HepG2 (cell line): ENCODE measurements around the gene IER2. TPM values are rescaled to one million over a fixed set of nuclear protein-coding genes. Genes with fewer than 3 reads are reported as not detected.

Source experiments
- ARHGAP35 ChIP-seq: sonication (generic); formaldehyde crosslinking; IDR thresholded peaks from 2 replicates; pipeline ENCODE4 v1.9.0; 2022; ENCODE audit warnings: mild to moderate bottlenecking, inconsistent platforms, moderate library complexity, missing genetic modification reagents, borderline replicate concordance
- ATF7-NPFF ChIP-seq: sonication (generic); formaldehyde crosslinking; IDR thresholded peaks from 2 replicates; pipeline ENCODE4 v1.8.1; 2023; ENCODE audit warnings: mild to moderate bottlenecking, low read depth, missing genetic modification reagents, moderate library complexity
- HHEX ChIP-seq: IDR thresholded peaks from 2 replicates; pipeline ENCODE4 v1.6.1; 2016; ENCODE audit warnings: control low read depth
- HMG20B ChIP-seq: conservative IDR thresholded peaks from 2 replicates; pipeline ENCODE4 v1.6.1; 2016; ENCODE audit warnings: missing genetic modification reagents, missing compliant biosample characterization
- MED8 ChIP-seq: sonication (generic); formaldehyde crosslinking; IDR thresholded peaks from 2 replicates; pipeline ENCODE4 v1.8.1; 2023; ENCODE audit warnings: mild to moderate bottlenecking, missing genetic modification reagents; ENCODE audit not compliant: insufficient replicate concordance
- PHF21A ChIP-seq: sonication (generic); formaldehyde crosslinking; IDR thresholded peaks from 2 replicates; pipeline ENCODE4 v1.5.0; 2020; ENCODE audit warnings: mild to moderate bottlenecking, missing genetic modification reagents
- RCOR2 ChIP-seq: IDR thresholded peaks from 2 replicates; pipeline ENCODE4 v1.6.1; 2016; ENCODE audit warnings: missing biosample characterization, missing genetic modification reagents
- RXRA ChIP-seq: sonication (generic); formaldehyde crosslinking; IDR thresholded peaks from 2 replicates; pipeline ENCODE4 v1.5.1; 2020; ENCODE audit warnings: missing genetic modification reagents
- TBX2 ChIP-seq: sonication (generic); formaldehyde crosslinking; IDR thresholded peaks from 2 replicates; pipeline ENCODE4 v1.5.0; 2020; ENCODE audit warnings: missing genetic modification reagents, mild to moderate bottlenecking, borderline replicate concordance
- ZFAT ChIP-seq: sonication (generic); formaldehyde crosslinking; conservative IDR thresholded peaks from 2 replicates; pipeline ENCODE4 v1.8.1; 2023; ENCODE audit warnings: missing genetic modification reagents, inconsistent platforms
- ZNF101 ChIP-seq: sonication (generic); formaldehyde crosslinking; IDR thresholded peaks from 2 replicates; pipeline ENCODE4 v1.4.0; 2020; ENCODE audit warnings: mild to moderate bottlenecking, low read depth, missing genetic modification reagents, borderline replicate concordance
- ZNF180 ChIP-seq: sonication (generic); formaldehyde crosslinking; IDR thresholded peaks from 2 replicates; pipeline ENCODE4 v1.4.0; 2020; ENCODE audit warnings: low read depth, missing genetic modification reagents, borderline replicate concordance
- ZNF572 ChIP-seq: sonication (generic); formaldehyde crosslinking; IDR thresholded peaks from 2 replicates; pipeline ENCODE4 v1.5.1; 2020; ENCODE audit warnings: mild to moderate bottlenecking, missing genetic modification reagents
- ZSCAN25 ChIP-seq: sonication (generic); formaldehyde crosslinking; IDR thresholded peaks from 2 replicates; pipeline ENCODE4 v1.8.0; 2022; ENCODE audit warnings: mild to moderate bottlenecking, missing genetic modification reagents
- ZSCAN30 ChIP-seq: sonication (generic); formaldehyde crosslinking; IDR thresholded peaks from 2 replicates; pipeline ENCODE4 v1.5.0; 2020; ENCODE audit warnings: mild to moderate bottlenecking, missing genetic modification reagents
- polyA plus RNA-seq, 8 experiments: library from polyadenylated mRNA; depleted of rRNA in 3 of 8; stranded (reverse) in 7 of 8; unstranded in 1 of 8; fragments of >200 nt; fragmentation: Illumina TruSeq in 4 of 8; extraction: Trizol in 4 of 8; gene quantifications; 2 replicates each; pipeline versions ENCODE4 v1.2.1 to v1.2.3, GENCODE V29; 2011 to 2016; ENCODE audit warnings: low read depth in 4 of 8, missing spikeins in 1 of 8, mixed read lengths in 1 of 8; ENCODE audit not compliant: insufficient read depth in 1 of 8
- total RNA-seq, 5 experiments: library from RNA; depleted of rRNA; stranded (reverse); fragments of >200 nt; fragmentation: Illumina TruSeq; extraction: Trizol; gene quantifications; 2 replicates each; pipeline ENCODE4 v1.2.3, GENCODE V29; 2016; ENCODE audit warnings: low read depth in 1 of 5
- TF ChIP-seq, protein P1 (sequence below): IDR thresholded peaks from 2 replicates; pipeline ENCODE4 v1.6.1; 2012; ENCODE audit warnings: low read depth, low read length, improper control_type of control experiment
- TF ChIP-seq, protein P2 (sequence below): IDR thresholded peaks from 2 replicates; pipeline ENCODE4 v1.6.1; 2016
- TF ChIP-seq, protein P3 (sequence below): sonication (generic); formaldehyde crosslinking; IDR thresholded peaks from 2 replicates; pipeline ENCODE4 v1.4.0; 2020; ENCODE audit warnings: missing genetic modification reagents, borderline replicate concordance
- TF ChIP-seq, protein P4 (sequence below): sonication (generic); formaldehyde crosslinking; IDR thresholded peaks from 2 replicates; pipeline ENCODE4 v1.5.0; 2020; ENCODE audit warnings: missing genetic modification reagents, mild to moderate bottlenecking, borderline replicate concordance
- TF ChIP-seq, protein P5 (sequence below): conservative IDR thresholded peaks from 2 replicates; pipeline ENCODE4 v1.6.1; 2018; ENCODE audit warnings: missing genetic modification reagents
- TF ChIP-seq, protein P6 (sequence below): sonication (generic); formaldehyde crosslinking; conservative IDR thresholded peaks from 2 replicates; pipeline ENCODE4 v1.8.0; 2022; ENCODE audit warnings: mild to moderate bottlenecking, moderate library complexity, missing genetic modification reagents

Gene IER2
- total and polyA plus RNA-seq, 2 of the 13 experiments (the other 11 are each of a cell fraction or from before 2014, with no cell fraction given), result 10.1 to 14.3 TPM

DNA sequence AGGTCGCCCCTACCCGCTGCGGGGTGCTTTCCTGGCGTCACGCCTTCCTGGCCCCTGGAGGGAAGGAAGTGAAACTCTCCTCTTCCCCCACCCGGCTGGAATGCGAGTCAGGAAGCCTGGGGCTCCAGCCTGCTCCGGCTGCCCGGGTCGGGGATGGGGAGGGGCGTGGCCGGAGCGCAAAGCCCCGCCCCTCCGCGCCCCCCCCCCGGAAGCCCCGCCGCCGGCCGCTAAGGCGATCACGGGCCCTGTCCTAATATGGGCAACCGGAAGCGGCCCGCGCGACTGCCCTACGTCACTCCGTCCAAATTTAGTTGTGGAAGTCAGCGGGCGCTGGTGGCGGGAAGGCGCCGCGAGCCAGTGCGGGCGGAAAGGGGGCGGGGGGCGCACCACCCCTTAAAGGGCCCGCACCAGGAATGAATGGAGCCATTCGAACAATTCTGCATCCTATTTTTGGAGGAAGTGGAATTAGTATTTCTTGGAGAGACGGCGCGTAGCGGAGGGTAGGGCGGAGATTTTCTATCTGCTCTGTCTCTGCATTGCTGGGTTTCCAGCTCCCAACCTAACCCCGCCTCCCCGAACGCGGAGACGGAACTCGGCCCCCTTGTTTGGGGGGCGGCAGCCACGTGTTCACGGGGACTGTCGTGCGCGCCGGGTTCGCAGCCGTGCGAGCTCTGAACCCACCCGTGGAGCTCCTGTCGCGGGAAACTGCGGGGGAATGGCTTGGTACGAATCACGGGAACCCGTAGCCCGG, 1.6 kb downstream of the IER2 start (continued):
- TF ChIP-seq, protein P1, sequence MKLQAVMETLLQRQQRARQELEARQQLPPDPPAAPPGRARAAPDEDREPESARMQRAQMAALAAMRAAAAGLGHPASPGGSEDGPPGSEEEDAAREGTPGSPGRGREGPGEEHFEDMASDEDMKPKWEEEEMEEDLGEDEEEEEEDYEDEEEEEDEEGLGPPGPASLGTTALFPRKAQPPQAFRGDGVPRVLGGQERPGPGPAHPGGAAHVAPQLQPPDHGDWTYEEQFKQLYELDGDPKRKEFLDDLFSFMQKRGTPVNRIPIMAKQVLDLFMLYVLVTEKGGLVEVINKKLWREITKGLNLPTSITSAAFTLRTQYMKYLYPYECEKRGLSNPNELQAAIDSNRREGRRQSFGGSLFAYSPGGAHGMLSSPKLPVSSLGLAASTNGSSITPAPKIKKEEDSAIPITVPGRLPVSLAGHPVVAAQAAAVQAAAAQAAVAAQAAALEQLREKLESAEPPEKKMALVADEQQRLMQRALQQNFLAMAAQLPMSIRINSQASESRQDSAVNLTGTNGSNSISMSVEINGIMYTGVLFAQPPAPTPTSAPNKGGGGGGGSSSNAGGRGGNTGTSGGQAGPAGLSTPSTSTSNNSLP, result no peak
- TF ChIP-seq ZFAT (CRISPR knock-in tag), result no peak
- TF ChIP-seq, protein P2, sequence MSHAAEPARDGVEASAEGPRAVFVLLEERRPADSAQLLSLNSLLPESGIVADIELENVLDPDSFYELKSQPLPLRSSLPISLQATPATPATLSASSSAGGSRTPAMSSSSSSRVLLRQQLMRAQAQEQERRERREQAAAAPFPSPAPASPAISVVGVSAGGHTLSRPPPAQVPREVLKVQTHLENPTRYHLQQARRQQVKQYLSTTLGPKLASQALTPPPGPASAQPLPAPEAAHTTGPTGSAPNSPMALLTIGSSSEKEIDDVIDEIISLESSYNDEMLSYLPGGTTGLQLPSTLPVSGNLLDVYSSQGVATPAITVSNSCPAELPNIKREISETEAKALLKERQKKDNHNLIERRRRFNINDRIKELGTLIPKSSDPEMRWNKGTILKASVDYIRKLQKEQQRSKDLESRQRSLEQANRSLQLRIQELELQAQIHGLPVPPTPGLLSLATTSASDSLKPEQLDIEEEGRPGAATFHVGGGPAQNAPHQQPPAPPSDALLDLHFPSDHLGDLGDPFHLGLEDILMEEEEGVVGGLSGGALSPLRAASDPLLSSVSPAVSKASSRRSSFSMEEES (CRISPR knock-in tag), result peak; percentile 66
- TF ChIP-seq, protein P3, sequence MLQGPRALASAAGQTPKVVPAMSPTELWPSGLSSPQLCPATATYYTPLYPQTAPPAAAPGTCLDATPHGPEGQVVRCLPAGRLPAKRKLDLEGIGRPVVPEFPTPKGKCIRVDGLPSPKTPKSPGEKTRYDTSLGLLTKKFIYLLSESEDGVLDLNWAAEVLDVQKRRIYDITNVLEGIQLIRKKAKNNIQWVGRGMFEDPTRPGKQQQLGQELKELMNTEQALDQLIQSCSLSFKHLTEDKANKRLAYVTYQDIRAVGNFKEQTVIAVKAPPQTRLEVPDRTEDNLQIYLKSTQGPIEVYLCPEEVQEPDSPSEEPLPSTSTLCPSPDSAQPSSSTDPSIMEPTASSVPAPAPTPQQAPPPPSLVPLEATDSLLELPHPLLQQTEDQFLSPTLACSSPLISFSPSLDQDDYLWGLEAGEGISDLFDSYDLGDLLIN, result no peak
- no peak for TF ChIP-seq ZNF101 (CRISPR knock-in tag)
- no peak for TF ChIP-seq RXRA (CRISPR knock-in tag)
- no peak for TF ChIP-seq PHF21A
- TF ChIP-seq, protein P4, sequence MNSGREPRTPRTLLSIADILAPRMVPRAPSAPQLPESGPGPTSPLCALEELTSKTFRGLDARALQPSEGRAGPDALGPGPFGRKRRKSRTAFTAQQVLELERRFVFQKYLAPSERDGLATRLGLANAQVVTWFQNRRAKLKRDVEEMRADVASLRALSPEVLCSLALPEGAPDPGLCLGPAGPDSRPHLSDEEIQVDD (CRISPR knock-in tag), result peak; percentile 75; the same call in 1 of the 2 replicates
- TF ChIP-seq MED8 (CRISPR knock-in tag), result peak; percentile 52
- TF ChIP-seq ZNF572 (CRISPR knock-in tag), result 0 out of 2 replicates have a peak, but pooled peaks have one; percentile 54
- no peak for TF ChIP-seq ARHGAP35 (CRISPR knock-in tag)
- 0 out of 2 replicates have a peak, but pooled peaks have one; percentile 23 for TF ChIP-seq HMG20B (CRISPR knock-in tag)
- TF ChIP-seq ZSCAN30 (CRISPR knock-in tag), result no peak
- no peak for TF ChIP-seq ZNF180 (CRISPR knock-in tag)
- TF ChIP-seq HHEX (CRISPR knock-in tag), result no peak
- TF ChIP-seq, protein P5, sequence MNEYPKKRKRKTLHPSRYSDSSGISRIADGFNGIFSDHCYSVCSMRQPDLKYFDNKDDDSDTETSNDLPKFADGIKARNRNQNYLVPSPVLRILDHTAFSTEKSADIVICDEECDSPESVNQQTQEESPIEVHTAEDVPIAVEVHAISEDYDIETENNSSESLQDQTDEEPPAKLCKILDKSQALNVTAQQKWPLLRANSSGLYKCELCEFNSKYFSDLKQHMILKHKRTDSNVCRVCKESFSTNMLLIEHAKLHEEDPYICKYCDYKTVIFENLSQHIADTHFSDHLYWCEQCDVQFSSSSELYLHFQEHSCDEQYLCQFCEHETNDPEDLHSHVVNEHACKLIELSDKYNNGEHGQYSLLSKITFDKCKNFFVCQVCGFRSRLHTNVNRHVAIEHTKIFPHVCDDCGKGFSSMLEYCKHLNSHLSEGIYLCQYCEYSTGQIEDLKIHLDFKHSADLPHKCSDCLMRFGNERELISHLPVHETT (CRISPR knock-in tag), result peak; percentile 46; the same call in 1 of the 2 replicates
- peak; percentile 30; the same call in 1 of the 2 replicates for TF ChIP-seq ZSCAN25 (CRISPR knock-in tag)
- TF ChIP-seq, protein P6, sequence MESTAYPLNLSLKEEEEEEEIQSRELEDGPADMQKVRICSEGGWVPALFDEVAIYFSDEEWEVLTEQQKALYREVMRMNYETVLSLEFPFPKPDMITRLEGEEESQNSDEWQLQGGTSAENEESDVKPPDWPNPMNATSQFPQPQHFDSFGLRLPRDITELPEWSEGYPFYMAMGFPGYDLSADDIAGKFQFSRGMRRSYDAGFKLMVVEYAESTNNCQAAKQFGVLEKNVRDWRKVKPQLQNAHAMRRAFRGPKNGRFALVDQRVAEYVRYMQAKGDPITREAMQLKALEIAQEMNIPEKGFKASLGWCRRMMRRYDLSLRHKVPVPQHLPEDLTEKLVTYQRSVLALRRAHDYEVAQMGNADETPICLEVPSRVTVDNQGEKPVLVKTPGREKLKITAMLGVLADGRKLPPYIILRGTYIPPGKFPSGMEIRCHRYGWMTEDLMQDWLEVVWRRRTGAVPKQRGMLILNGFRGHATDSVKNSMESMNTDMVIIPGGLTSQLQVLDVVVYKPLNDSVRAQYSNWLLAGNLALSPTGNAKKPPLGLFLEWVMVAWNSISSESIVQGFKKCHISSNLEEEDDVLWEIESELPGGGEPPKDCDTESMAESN (CRISPR knock-in tag), result no peak
- no peak for TF ChIP-seq ATF7-NPFF (CRISPR knock-in tag)
- no peak for TF ChIP-seq RCOR2 (CRISPR knock-in tag)
- peak; percentile 37 for TF ChIP-seq TBX2 (CRISPR knock-in tag)
